HG02973 (cell line): ENCODE results near the gene TEX22.

ENCODE experiments used
- ATAC-seq: cut with Tn5 transposase; IDR thresholded peaks from one replicate; pipeline ENCODE4 v1.9.1; 2021; ENCODE audit warnings: moderate library complexity; ENCODE audit not compliant: unreplicated experiment

TEX22 gene

DNA sequence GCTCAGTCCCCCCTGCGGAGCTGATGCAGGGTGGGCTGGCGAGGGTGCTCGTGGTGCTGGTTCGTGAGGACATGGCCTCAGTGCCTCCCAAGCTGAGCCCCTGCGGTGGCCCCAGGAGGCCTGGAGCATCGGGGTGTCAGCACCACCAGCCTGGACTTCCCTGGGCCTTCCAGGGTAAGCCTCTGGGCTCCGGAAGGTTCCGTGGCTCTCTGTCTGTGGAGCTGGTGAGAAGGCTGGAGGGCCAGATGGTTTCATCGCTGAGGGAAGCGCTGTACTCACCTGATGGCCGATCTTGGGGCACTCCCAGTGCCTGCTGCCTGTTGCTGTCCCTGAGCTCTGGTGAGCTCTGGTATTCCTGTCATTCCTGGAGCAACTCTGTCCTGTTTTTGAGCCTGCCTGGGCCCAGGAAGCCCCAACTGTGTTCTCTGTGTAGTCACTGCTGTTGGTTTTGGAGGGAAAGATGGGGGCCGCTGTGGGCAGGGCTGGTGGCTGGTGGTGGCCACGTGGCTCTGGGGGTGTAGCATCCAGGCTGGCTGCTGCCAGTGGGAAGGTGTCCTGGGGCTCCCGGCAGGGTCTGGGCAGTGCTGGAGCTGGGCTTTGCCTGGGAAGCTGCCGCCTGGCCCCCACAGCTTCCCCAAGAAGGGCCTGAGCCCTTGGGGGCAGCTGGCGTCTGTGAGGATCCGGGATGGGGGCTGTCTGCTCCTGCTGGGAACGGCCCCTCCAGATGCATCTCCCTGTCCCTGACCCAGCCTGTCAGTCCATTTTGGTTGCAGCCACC is 39.6 kb downstream of the TEX22 start:
- ATAC-seq, result no peak

DNA sequence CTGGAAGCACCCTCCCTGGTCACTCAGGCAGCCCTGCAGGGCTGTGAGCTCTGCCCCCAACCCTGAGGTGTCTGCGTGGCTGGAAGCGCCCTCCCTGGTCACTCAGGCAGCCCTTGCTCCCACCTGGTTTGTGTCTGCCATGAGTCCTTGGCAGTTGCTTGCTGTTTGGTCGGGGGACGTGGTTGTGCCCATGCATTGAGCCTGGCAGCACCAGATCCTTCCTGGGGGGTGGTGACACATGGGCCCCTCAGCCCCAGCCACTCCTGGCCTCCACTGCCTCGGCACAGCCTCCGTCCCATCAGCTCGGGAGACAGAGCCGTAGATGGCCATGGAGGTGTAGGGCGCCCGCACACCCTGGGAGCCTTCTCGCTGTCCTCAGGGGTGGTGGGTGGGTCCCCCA is 40.8 kb downstream of the TEX22 start:
- ATAC-seq, result no peak

DNA sequence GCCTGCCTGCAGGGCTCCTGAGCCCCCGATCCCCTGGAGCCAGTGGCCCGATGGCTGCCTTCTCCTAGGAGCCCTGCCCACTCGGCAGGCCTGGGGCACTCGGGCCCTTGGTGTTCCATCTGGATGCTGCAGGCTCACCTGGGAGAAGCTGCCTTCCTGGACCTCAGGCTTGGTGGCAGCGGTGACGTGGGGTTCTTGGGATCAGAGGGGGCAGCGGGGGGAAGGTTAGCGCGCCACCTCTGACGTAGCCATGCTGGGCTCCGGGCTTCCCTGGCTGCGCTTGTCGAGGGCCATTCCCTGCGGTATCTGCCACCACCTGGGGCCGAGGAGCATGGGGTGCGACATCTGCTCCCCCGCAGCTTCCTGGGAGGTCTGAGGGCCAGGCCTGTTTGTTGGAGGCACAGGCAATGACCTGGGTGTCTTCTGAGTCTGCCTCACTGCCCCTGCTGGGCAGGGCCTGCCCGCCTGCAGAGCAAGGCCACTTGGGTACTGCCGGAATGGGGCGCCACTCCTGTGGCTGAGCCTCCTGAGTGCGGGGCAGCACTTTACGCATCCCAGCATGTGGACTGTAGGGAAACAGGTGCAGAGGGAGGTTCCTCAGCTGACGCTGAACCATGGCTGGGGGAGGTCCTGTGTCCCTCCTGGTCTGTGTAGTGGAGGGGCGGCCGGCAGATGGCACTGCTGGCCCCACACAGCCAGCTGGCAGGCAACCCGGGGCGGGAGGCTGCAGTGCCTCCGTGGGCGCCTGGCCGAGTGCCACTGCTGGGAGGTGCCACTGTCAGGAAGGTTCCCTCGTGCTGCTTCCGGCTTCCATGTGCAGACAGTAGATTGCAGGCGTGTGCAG is 41.6 kb downstream of the TEX22 start:
- no peak for ATAC-seq

DNA sequence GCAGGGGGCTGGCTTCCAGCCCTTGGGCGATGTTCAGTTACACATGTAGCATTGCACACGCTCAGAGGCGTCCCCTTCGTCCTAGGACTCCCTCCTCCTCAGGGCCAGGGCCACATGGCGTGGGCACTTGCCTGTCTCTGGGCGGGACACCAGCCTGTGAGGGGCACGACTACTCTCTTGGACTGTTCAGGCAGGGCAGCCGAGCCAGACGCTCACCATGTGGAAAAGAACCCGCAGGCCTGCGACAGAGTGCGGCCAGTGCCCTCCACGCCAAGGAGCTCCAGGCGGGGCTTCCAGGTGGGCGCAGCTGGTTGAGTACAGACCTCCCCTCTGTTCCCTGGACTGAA is 42.2 kb downstream of the TEX22 start:
- no peak for ATAC-seq

DNA sequence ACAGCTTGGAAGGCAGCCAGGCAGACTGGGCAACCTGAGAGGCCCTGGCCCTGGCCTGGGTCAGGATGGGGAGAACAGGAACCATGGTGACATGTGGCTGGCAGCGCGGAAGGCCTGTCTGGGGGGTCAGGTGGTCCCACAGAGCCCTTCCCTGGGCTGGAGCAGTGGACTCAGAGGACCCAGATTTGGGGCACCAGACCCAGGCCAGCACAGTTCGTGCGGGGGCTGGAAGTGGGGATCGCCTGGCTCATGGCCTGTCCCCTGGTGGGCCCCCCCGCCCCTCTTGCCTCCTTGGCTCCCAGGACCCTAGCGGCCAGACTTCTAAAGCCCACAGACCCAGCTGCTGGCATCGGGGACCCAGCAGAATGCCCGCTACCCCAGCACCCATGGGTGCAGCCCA is 42.7 kb downstream of the TEX22 start:
- ATAC-seq, result no peak

DNA sequence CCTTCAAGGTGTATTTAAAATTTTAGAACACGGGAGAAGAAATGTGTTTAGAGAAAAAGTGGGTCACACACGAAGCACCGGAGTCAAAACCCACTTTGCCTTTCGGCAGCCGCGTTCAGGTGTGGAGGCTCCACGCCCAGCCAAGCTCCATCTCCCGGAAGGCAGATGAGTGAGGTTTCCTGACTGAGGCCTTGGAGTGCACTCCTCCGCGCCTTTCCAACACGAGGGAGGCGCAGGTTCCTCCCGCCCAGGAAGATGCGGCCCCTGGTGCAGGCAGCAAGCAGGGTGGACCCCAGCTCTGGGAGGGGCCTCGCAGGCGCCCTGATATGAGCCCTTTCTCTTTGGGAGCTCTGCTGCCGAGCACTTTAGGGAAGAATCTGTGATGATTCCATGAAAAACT is 43.8 kb downstream of the TEX22 start:
- no peak for ATAC-seq

DNA sequence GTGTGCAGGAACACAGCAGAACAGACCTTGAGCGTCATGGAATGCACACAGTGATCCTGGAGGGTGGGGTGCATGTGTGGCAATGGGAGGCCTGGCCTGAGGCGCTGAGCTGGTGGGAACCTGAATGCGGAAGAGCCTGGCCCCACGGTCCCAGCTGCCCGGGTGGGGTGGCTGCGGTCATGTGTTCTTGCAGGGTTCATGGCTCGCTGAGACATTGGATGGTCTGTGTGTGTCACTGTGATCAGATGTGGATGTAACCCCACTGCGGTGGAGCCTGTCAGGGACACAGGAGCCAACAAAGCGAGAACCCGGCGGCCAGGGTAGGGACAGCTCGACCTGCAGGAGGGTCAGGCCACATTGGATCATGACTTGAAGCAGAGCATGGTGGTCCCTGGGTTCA is 44.5 kb downstream of the TEX22 start:
- no peak for ATAC-seq

DNA sequence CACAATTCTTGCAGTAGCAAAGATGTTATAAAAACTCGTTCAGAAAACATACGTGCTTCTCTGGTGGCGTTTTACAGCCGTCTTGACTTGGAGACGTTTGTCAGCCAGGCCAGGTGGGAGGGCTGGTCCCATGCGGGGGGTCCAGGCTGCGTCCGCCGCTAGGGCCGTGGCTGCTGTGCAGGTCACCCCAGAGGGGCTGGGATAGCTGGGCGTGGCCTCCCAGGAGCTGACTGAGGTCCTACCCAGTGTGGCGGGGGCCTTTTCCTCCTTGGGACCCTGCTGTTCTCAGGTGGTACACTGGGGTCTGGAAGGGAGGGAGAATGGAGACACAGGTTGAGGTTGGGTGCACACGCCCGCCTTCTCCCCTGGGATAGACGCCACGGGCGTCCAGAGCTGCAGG is 46.5 kb downstream of the TEX22 start:
- no peak for ATAC-seq

DNA sequence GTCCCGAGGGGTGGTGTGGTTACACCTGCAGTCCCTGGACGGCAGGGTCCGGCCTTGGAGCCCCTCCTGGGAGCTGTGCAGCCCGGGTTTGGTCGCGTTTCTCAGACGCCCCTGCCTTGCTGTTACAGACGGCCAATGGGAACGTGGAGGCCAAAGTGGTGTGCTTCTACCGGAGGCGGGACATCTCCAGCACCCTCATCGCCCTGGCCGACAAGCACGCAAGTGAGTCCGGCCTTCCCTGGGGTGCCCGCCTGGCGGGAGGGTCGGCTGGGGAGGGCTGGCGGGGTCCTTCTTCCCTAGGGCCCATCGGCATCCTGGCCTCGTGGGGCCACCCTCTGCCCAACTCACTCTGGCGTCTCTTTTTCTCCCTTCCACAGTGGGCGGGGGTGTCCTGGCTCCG is 47.0 kb downstream of the TEX22 start:
- ATAC-seq, result no peak

DNA sequence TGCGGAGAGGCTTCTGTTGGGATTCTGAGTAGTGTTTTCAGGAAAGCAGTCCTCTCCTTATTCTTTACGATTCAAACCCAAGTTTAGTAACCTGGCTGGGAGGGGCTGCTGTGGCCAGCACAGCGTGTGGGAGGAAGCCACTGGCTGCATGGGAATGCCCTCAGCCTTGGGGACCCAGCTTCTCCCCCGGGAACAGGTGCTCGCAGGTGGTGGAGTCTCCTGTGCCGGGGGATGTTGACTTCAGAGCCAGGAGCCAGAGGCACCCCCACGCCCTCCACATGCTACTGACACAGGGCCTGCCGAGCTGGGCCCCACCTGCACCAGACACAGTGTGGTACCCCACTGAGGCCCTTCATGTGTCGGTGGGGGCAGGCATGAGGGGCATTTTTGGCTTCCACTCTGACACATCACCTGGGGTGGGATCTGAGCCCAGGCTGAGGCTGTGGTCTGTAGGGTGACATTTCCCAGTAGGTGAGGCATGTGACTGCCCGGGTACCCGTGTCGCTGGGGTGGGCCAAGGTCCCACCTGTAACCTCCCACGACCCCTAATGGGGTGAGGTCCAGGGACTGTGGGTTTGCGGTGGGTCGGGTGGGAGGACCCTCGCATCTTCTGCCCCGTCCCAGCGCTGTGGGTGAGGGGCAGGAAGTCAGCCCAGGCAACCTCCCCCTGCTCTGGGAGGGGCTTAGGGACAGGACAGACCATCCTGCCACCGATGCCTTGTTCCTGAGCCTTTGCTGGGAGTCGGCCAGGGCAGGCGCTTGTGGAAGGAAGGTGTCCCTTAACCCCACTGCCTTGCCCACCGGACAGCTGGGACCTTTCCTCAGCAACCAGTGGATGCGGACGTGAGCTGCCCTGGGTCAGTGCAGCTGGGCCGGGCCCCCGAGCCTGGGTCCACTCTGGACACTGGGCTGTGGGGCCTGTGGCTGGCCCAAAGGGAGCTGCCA is 47.8 kb downstream of the TEX22 start:
- no peak for ATAC-seq

DNA sequence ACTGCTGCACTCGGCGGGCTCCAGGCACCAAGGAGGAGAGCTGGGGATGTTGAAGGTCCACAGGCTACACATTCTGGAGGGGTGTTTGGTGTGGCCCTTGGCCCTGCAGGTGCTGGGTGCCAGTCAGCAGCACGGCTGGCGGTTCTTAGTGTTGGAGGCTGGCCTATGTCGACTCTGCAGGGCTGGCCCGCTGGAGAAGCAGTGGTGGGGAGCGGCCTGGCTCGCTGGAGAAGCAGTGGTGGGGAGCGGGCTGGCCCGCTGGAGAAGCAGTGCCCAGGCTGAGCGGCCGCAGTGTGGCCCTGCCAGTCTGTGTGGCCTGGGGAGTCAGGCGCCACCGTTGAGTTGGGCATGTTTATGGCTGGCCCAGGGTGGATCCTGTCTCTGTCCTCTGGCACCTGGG is 48.6 kb downstream of the TEX22 start:
- ATAC-seq, result no peak

DNA sequence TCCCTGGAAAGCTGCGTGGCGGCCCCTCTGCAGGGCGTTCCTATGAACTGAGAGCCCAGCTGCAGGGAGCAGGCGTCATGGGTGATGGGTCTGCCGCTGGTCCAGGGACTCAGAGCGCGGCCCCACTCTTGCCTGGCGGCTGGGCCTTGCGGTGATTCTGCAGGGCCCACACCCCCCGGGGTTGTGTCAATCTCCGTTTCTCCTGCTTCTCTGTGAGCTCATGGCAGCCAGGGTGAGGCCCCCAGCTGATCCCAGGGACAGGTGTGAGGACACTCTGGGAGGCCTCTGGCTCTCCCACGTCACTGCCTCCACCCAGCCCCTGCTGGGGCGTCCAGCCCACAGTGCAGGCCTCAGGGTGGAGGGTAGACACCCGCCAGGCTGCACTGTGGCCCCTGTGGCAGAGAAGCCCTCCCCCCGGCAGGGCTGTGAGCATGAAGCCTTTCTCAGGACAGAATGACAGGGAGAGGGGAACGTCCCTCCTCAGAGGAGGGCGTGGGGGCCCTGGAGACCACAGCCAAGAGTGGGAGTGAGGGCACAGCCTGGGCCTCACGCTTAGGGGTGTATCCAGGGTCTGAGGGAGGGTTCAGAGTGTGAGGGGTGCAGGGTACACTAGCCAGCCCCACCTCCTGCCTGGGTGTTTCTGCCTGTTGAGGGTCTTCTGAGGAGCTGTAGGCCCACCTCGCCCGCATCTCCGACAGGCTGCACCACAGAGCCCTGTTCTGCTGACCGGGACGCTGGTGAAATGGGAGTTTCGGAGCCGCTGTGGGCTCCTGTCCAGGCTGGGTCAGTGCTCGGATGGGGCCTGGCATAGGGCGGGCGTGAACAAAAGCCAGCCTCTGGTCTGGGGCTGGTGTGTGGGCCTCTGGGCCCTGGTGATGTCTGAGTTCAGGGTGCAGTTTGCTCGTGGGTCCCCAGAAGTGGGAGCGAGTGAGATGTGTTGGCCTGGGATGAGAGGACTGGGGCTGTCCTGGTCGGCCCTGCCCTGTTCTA is 49.6 kb downstream of the TEX22 start:
- ATAC-seq, result no peak

DNA sequence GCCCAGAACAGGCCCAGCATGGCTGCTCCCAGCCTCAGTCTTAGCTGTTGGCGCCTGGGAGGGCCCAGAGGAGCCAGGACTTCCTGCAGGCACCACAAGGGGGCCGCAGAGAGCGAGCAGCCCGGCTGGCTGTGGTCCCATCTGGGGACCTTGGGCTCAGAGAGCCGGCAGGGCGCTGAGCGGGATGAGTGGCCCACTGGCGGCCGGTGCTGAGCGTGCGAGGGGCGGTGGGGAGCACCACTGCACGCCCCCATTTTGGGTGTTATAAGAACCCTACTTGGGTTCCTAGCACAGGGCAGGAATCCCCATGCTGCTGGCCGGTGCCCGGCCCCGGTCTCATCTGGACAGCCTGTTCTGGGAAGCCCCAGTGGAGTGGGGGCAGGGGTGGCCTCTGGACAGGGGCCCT is 50.4 kb downstream of the TEX22 start:
- no peak for ATAC-seq

DNA sequence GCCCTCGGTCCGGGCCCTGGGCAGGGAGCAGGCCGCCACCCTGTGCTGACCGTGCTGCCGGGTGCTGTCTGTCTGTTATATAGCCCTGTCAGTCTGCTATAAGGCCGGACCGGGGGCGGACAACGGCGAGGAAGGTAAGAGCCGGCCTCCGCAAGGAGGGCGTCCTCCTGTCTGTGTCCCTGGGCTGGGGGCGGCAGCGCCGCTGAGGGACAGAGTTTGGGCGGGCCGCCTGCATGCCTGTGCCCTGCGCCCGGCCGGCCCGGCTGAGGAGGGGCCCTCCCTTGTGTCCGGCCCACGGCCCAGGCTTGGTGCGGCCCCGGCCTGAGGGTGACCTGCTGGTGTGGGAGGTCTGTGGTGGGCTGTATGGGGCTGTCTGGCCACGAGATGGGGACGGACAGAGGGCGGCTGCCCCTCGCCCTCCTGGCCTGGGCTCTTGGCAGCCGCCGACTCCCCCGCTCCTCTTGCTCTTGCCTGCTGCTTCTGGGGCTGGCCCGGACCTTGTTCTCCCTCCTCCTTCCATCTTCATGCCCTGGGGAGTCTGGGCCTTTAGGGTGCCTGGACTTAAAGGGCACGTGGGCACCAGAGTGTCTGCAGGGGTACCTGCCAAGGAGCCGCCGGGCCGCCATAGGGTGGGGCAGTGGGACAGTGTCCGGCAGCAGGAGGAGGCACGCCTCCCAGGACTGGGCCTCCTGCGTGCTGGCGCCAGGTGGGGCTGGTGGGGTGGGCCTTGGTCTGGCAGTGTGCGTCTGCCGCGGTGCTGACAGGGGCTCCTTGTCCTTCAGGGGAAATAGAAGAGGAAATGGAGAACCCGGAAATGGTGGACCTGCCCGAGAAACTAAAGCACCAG is 51.2 kb downstream of the TEX22 start:
- ATAC-seq, result no peak

DNA sequence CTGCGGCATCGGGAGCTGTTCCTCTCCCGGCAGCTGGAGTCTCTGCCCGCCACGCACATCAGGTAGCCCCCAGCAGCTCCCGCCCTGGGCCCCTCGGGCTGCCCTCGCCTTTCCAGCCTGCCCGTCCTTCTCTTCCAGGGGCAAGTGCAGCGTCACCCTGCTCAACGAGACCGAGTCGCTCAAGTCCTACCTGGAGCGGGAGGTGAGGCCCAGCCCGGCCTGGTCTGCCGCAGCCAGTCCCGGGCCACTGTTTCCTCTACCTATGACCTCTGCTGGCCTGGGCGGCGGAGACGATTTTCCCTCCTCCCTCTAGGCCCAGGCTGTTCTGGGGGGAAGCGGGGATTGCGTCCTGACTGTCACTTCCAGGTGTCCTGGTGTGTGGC is 51.8 kb downstream of the TEX22 start:
- ATAC-seq, result no peak

DNA sequence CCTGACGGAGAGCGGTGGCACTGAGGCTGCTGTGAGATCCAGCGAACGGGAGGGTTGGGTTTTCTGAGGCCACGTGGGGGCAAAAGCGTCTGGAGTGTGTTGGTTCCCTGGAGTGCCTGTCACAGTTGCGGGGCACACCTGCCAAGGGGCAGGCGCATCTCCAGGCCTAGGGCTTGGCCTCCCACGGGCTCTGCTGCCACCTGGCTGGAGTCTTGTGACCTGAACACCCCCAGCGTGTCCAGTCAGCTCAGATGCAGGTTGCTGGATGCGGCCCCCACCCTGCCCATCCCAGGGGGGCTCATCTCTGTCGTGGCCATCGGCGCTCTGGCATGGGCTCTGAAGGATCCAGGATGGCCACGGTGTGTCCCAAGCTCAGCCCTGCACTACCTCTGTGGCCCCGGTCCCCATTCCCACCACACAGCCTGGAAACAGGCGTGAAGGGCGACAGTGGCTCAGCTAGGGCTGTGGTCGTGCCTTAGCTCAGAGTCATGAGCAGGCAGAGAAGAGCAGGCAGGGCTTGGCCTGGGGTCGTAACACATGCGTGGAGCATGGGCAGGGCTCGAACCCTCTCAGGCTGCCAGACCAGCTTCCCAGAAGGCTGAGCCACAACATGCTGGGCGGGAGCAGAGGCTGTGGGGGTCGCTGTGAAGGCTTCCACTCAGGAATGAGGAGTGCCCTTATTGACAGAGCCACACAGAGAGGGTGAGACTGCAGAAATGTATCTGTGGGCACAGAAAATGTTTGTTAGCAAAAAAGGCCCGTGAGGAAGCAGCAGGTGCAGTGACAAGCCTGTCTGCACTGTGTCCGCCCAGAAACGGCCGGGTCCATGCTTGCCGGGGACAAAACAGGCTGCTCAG is 52.8 kb downstream of the TEX22 start:
- ATAC-seq, result no peak

DNA sequence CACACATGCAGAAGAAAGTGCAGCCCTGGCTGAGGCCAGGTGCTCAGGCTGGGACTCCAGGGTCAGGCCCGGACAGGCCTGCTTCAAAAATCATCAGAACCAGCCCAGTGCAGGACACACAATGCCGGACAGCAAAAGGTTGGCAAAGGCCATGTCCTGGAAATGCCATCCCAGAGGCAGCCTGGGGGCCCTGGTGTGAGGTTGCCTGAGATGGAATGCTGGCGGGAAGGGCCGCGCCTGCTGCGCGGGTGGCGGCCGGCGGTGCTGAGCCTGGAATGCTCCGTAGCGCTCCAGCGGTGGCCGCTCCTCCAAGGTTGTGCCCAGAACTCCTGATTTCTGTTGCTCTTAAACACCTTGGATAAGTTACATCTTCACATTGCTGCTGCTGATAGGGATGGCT is 54.6 kb downstream of the TEX22 start:
- no peak for ATAC-seq

DNA sequence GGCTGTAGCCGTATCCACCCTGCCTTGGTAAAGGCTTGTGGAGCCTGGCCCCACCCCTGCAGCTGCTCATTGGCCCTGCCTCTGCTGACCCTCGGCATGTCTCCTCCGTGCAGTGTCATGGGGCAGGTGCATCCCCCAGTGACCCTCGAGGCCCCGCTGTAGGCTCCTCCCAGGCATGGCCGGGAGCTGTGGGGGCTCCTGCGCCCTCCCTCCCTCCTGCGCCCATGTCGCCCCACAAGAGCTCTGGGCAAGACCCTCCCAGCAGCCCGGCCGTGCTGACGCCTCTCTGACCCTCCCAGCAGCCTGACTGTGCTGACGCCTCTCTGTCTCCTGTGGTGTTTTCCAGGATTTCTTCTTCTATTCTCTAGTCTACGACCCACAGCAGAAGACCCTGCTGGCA is 55.5 kb downstream of the TEX22 start:
- ATAC-seq, result no peak
